Fibroblast of mammary gland (primary cell): ENCODE results near the gene RBM19.

Experiments used
- DNase-seq: peaks from one replicate; pipeline ENCODE4 v3.0.0-alpha.2; 2010; ENCODE audit warnings: low read depth
- H3K4me3 ChIP-seq: 2 replicates; pipeline ENCODE4 v1.5.1; 2011; ENCODE audit warnings: low read depth, mild to moderate bottlenecking, low read length, moderate library complexity; ENCODE audit not compliant: control insufficient read depth
- CTCF ChIP-seq: conservative IDR thresholded peaks from 2 replicates; pipeline ENCODE4 v1.5.1; 2011; ENCODE audit warnings: low read depth, low read length, inconsistent platforms; ENCODE audit not compliant: control insufficient read depth, insufficient read depth

Gene RBM19

GRCh38 chr12:113838896-113839295 lies 127.2 kb downstream of the RBM19 start:
- H3K4me3 ChIP-seq, result no peak overlapping the region
- no peak for TF ChIP-seq CTCF
- no peak for DNase-seq

- no peak overlapping the region for H3K4me3 ChIP-seq
- DNase-seq, result no peak
- peak; percentile 13 for TF ChIP-seq CTCF
Observed at GRCh38 chr12:113837528-113838296, 128.4 kb downstream of the RBM19 start.

GRCh38 chr12:113837084-113837483 lies 129.0 kb downstream of the RBM19 start:
- no peak for TF ChIP-seq CTCF
- DNase-seq, result peak; percentile 20
- H3K4me3 ChIP-seq, result no peak overlapping the region

GRCh38 chr12:113835896-113836295 lies 130.2 kb downstream of the RBM19 start:
- no peak for DNase-seq
- no peak overlapping the region for H3K4me3 ChIP-seq
- TF ChIP-seq CTCF, result no peak

GRCh38 chr12:113835433-113835832 lies 130.7 kb downstream of the RBM19 start:
- TF ChIP-seq CTCF, result no peak
- no peak for DNase-seq
- H3K4me3 ChIP-seq, result no peak overlapping the region

- TF ChIP-seq CTCF, result no peak
- DNase-seq, result no peak
- H3K4me3 ChIP-seq, result no peak overlapping the region
Observed at GRCh38 chr12:113833422-113833821, 132.7 kb downstream of the RBM19 start.
